Measurements from ENCODE around the gene NREP. TPM values are rescaled to one million over a fixed set of nuclear protein-coding genes. Genes with fewer than 3 reads are reported as not detected.

Gene NREP, protein sequence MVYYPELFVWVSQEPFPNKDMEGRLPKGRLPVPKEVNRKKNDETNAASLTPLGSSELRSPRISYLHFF
- total RNA-seq = 874 and 888 TPM in 2 replicates
- long read RNA-seq, transcript NREP-206 (3 exons, 2,304 nt) = minor isoform, 19 of 1,479 reads
- long read RNA-seq, transcript NREP-204 (5 exons, 704 nt) = minor isoform, 27 of 1,479 reads
- long read RNA-seq, transcript NREP-214 (3 exons, 577 nt) = minor isoform, 90 of 1,479 reads
- long read RNA-seq, transcript NREP-201 (4 exons, 2,013 nt) = major isoform, 981 of 1,479 reads
- long read RNA-seq, partial matches to known transcripts = 75 of 1,479 reads
- long read RNA-seq, other reads (novel, unspliced or antisense) = 262 of 1,479 reads

DNA sequence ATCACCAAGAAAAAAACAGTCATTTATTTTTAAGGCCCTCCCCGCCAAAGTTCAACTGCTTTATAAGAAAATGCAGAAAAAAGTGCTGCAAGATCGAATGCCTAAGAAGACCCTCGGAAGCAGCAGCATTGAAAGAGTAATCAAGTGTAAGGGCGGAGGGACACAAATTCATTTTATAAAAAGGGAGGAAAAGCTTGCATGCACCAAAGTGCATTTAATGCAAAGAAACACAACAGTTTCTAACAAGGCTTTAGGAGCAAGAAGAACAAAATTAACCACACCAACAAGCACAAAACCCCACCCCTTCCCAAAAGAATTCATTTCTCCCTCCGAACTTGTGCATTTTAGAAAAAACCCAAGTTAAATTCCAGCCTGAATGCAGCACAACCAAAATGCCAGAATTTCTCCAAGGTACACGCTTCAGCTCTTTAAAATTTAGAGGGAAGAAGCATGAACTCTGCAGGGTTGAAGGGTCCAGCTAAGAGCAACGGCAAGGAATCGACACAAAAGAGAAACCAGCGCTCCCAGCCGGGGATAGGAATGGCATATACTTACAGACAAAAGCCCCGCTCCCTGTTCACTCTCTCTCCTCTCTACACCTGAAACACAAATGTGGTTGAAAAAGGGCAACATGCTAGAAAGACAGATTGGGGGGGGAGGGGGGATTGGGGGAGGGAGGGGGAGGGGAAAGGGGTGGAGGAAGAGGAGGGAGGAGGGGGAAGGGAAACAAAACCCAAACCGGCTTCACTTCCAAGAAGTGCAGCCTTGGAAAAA, at the start of gene NREP:
Gene NREP, minus strand, starts transcription at position 614 of the 774 bp plus-strand sequence. CDS start 1,422 bp downstream, outside the sequence.
- Mint-ChIP-seq H3K9me3 (ENCODE audit: unreplicated experiment) (peaks cover under 1% of the 10 kb centered on the region), H3K27ac (ENCODE audit: unreplicated experiment) (peak within 1 kb of the TSS; percentile 97), H3K4me3 (ENCODE audit: unreplicated experiment) (peak within 1 kb of the TSS; percentile 89), H3K27me3 (ENCODE audit: unreplicated experiment) (no peaks in the 10 kb centered on the region), H3K4me1 (ENCODE audit: unreplicated experiment) (peaks cover 60% of the 10 kb centered on the region), H3K36me3 (ENCODE audit: unreplicated experiment) (peaks cover 28% of the 10 kb centered on the region)
- DNase-seq (ENCODE audit: extremely low spot score, unreplicated experiment) = no peak
- no peak for TF ChIP-seq CTCF (IDR thresholded peaks at IDR 0.05)

- Mint-ChIP-seq H3K4me3 (ENCODE audit: unreplicated experiment) (no peak overlapping the region), H3K27ac (ENCODE audit: unreplicated experiment) (no peak overlapping the region), H3K4me1 (ENCODE audit: unreplicated experiment) (peaks cover 17% of the 10 kb centered on the region), H3K36me3 (ENCODE audit: unreplicated experiment) (peaks cover 3% of the 10 kb centered on the region), H3K9me3 (ENCODE audit: unreplicated experiment) (peaks cover 6% of the 10 kb centered on the region), H3K27me3 (ENCODE audit: unreplicated experiment) (no peaks in the 10 kb centered on the region)
- DNase-seq (ENCODE audit: extremely low spot score, unreplicated experiment) = no peak
- TF ChIP-seq CTCF (IDR thresholded peaks at IDR 0.05) = no peak
Measured at GRCh38 chr5:111806753-111807152, 49.8 kb upstream of the NREP start.

- no peak for TF ChIP-seq CTCF (IDR thresholded peaks at IDR 0.05)
- Mint-ChIP-seq H3K27me3 (ENCODE audit: unreplicated experiment) (no peaks in the 10 kb centered on the region), H3K4me3 (ENCODE audit: unreplicated experiment) (no peak overlapping the region), H3K9me3 (ENCODE audit: unreplicated experiment) (peaks cover 6% of the 10 kb centered on the region), H3K36me3 (ENCODE audit: unreplicated experiment) (peaks cover 2% of the 10 kb centered on the region), H3K4me1 (ENCODE audit: unreplicated experiment) (peaks cover 17% of the 10 kb centered on the region), H3K27ac (ENCODE audit: unreplicated experiment) (no peak overlapping the region)
- no peak for DNase-seq (ENCODE audit: extremely low spot score, unreplicated experiment)
Measured at GRCh38 chr5:111806156-111806555, 49.2 kb upstream of the NREP start.

GRCh38 chr5:111805071-111805470, 48.1 kb upstream of the NREP start:
- H3K27ac Mint-ChIP-seq (ENCODE audit: unreplicated experiment) = no peak overlapping the region
- no peaks in the 10 kb centered on the region for H3K27me3 Mint-ChIP-seq (ENCODE audit: unreplicated experiment)
- DNase-seq (ENCODE audit: extremely low spot score, unreplicated experiment) = no peak
- TF ChIP-seq CTCF (IDR thresholded peaks at IDR 0.05) = no peak
- H3K36me3 Mint-ChIP-seq (ENCODE audit: unreplicated experiment) = no peaks in the 10 kb centered on the region
- peaks cover 6% of the 10 kb centered on the region for H3K9me3 Mint-ChIP-seq (ENCODE audit: unreplicated experiment)
- peaks cover 17% of the 10 kb centered on the region for H3K4me1 Mint-ChIP-seq (ENCODE audit: unreplicated experiment)
- H3K4me3 Mint-ChIP-seq (ENCODE audit: unreplicated experiment) = no peak overlapping the region

DNA sequence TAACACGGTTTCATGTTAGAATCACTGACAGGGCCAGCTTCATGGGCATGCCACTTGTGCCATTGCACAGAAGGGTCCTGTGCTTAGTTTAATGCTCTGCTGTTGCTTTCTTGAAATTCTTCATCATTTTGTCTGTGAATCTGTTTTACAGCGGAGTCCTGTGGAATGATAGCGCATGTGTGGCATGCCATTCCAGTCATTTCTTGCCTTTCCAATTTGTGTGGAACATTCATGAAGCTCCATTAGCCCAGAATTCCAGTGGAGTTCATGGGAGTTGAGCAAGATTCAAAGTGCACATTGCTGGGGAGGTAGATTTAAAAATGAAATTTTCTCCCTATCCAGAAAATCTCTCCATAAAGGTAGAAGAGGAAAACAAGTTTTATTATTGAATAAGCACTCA, 43.4 kb upstream of the NREP start:
- TF ChIP-seq CTCF (IDR thresholded peaks at IDR 0.05) = no peak

More for the DNA sequence above, 43.4 kb upstream of the NREP start:
- no peak overlapping the region for H3K4me3 Mint-ChIP-seq (ENCODE audit: unreplicated experiment)
- peaks cover 2% of the 10 kb centered on the region for H3K36me3 Mint-ChIP-seq (ENCODE audit: unreplicated experiment)
- no peaks in the 10 kb centered on the region for H3K27me3 Mint-ChIP-seq (ENCODE audit: unreplicated experiment)
- H3K9me3 Mint-ChIP-seq (ENCODE audit: unreplicated experiment) = peaks cover 6% of the 10 kb centered on the region
- H3K27ac Mint-ChIP-seq (ENCODE audit: unreplicated experiment) = no peak overlapping the region
- peaks cover 7% of the 10 kb centered on the region for H3K4me1 Mint-ChIP-seq (ENCODE audit: unreplicated experiment)
- DNase-seq (ENCODE audit: extremely low spot score, unreplicated experiment) = no peak
